HG03175 (cell line): ENCODE data around the gene MAGI3.
"Not testable (repeated sequence)": the region's sequence is repeated elsewhere in the genome, so short reads cannot be mapped to it uniquely, and the experiment has no call there.

Source experiments
- ATAC-seq: cut with Tn5 transposase; IDR thresholded peaks from one replicate; pipeline ENCODE4 v1.9.1; 2021; ENCODE audit warnings: mild to moderate bottlenecking, moderate library complexity; ENCODE audit not compliant: unreplicated experiment

Gene MAGI3

DNA sequence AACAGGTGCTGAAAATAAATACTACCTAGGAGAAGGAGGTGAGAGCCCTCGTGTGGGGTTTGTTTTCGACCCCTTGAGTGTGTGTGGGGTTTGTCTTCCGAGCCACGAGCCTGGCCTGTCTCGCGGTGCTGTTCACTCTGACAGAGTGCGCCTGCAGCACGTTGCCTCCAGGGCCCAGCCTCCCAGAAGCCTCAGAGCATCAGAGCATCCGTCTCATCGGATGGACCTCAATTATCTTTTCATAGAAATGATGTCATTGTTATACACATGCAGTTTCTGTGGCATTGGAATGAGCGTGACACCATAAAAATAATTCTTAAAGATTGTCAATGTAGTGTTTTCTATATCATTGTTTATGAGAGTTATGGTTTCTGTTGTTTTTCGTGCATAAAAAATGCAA is 119.5 kb downstream of the MAGI3 start:
- not testable (repeated sequence) for ATAC-seq

DNA sequence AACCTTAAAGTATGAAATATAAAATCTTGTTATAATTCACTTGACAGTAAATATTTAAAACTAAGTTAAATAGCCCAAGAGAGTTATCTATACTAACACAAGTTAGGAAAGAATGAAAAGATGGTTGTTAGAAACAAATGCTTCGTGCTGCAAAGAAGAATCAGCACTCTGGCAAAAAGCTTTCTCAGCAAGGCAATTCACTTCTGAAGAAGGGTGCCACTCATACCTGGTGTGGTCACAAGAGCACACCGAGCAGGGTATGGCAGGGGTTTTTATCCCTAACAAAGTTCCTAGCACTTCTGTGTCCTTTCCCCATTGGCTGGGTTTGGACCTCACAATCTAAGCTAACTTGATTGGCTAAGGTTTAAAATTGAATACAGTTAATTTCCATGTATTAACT is 121.0 kb downstream of the MAGI3 start:
- no peak for ATAC-seq

DNA sequence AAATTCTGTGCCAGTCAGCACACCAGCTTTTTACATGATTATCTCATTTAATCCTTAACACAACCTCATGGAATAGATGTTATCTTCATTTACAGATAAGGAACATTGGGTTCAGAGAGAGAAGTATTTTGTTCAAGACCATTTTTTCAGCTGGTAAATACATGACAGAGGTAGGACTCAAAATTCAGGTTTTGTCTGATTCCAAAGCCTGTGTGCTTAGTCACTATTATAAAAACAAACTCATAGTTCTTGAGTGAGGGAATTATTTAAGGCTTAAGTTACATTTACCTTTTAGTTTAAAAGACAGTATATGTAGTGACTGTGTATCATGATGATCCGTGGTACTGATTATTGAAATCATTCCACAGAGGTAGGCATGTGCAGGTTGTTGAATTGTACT is 125.2 kb downstream of the MAGI3 start:
- ATAC-seq, result no peak

DNA sequence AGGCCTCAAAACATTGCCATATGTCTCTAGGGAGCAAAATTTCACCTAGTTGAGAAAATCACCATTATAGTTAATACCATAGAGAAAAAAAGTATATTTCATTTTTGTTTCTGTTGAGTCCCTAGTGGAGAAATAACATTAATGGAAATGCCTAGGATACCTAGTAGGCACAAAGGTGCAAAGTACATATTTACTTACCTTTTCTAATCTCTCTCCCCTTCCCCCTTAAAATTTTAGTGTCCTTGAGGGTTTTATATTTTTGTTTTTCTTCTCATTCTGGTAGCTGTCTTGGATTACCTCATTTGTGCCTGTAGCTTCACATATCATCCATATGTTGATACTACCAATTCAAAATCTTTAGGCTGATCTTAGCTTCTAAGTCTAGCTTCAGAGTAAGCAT is 127.0 kb downstream of the MAGI3 start:
- no peak for ATAC-seq

DNA sequence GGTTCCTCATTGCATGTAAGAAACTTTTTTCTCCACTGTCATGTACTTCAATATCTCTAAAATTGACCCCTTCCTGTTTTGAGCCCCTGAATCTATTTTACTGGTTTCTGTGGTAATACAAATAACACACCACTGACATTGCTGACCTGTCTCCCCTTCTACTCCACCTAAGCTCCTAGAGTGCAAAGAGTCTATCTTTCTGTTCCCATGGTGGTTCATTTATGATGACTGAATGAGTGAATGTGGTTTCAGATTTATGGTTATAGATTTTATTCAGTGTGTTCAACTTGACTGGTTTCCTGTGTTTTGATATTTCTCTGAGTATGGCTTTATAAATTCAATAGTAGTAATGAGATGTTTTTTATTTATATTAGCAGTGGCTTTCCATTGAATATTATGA is 127.7 kb downstream of the MAGI3 start:
- ATAC-seq, result no peak

DNA sequence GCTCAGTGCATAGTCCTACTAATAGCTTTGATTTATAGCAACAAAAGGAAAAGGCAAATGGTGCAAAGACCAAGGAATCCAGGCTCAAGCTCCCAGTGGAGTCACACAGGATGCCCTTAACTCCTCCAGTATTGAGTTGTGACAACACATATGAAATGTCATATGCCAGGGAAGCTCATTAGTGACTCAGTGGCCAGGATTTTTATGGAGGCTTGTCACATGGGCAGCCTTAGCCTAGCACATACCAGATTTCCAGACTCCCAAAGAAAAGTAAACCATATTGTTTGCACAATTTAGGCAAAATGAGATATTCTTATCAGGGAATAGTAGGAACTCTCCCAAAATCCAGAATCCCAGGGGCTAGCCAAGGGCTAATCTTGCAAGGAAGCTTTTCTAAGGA is 129.2 kb downstream of the MAGI3 start:
- ATAC-seq, result no peak

DNA sequence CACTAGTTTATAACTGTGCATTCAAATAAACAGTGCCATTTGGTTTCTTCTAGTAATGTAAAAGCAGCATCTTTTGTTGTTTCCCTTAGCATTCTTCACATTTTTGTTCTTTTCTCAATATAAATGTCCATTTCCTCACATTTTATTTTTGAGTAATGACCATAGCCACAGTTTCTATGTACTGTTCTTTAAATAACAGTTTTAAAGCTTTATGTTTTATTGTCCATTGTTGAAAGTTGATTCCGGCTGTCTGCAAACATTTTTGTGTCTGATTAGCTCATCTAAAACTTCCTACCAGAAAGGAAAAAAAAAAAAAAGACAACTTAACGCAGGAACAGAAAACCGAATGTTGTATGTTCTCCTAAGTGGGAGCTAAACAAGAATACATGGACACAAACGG is 139.7 kb downstream of the MAGI3 start:
- no peak for ATAC-seq

DNA sequence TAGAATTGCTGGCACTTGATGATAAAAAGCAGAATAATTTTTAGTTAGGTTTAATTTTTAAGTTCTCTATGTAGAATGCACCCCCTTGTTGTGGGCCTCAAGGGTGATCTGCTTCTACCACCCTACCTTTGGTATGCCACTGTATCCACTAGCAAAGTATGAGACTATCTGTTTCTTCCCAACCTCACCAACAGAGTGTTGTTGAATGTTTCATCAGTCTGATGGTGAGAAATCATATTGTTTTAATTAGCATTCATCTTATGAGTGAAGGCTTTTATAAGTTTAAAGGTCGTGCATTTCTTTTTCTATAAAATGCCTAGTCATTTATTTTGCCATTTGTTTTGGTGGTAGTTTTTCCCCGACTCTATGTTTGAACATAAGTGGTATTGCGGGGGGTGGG is 141.0 kb downstream of the MAGI3 start:
- ATAC-seq, result no peak

DNA sequence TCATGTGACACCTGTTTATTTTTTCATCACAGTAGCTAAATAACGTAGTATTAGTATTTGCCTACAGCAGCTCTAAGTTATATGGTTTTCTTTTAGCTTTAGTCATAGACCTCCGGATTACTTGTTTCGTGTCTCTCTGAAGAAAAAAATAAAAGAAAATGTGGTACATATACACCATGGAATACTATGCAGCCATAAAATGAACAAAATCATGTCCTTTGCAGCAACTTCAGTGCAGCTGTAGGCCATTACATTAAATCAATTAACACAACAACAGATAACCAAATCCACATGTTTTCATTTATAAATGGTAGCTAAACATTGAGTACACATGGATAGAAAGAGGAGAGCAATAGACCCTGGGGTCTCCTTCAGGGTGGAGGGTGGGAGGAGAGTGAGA is 142.7 kb downstream of the MAGI3 start:
- ATAC-seq, result no peak

DNA sequence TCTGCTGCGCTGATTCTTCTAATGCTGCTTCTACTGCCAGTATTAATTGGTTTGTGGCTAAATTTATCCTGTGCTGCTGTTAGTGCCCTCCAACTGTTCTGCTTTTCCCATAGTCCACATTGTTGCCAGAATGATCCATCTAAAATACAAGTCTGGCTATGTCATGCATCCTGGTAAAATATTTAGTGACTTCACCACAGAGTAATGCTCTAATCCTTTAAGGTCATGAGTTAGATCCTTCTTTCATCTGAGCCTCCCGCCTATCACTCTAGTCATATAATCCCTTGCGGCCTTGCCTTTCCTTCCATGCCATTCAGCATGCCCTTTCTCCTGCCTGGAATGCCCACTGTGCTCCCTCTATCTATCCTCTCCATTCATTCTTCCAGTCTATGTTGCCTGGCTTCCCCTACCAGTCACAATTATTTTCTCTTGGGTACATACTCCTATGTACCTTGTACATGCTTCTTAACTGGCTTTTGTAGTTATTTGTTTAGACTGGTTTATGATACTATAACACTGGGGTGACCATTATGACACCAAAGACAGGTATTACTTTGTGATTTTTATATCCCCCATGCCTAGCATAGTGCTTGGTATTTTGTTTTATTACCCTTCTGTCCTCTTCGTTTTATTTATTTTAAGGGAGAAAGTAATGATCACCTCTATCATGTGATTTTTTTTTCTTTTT is 144.0 kb downstream of the MAGI3 start:
- ATAC-seq, result no peak

DNA sequence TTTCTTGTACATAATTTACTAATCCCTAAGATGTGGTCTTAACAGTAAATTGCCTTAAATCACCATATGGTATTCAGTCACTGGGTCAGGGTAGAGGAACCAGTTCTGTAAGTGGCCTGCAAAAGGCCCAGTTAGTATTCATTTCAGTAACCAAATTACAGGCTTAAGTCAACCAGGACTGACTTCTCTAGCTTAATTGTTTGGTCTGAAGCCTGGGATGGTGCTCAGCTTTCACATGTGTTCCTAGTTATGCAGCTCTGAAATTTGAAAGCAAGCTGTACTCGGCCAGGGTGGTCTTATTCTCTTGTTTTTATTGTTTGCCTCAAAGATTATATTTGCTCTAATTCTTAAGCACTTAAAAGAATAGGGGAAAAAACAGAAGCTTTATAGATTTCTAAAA is 144.6 kb downstream of the MAGI3 start:
- ATAC-seq, result no peak

DNA sequence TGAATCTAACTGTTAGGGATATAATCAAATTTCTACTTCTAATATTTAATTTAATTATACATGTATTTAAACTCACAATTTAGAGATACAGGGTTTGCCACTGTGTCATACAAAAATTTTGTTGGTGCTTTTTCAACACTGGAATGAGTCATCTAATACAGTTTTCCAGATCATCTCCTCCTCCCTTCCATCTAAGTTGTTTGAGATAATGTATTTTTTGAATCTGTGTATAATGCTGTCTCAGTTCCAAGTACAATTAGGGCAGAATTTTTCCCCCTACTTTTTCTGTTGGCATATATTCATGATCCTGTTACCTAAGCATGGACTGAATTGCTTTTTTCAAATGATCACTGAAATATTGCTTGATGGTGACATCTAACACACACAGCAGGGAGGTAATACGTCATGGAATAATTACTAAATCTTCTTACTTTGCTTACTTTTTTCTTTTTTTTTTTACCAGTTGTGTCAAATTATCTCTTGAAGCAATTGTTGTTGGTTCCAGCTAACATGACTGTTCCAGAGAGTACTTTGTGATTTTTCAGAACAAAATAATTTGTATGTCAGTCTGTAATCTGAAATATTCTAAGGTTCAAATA is 146.0 kb downstream of the MAGI3 start:
- no peak for ATAC-seq

DNA sequence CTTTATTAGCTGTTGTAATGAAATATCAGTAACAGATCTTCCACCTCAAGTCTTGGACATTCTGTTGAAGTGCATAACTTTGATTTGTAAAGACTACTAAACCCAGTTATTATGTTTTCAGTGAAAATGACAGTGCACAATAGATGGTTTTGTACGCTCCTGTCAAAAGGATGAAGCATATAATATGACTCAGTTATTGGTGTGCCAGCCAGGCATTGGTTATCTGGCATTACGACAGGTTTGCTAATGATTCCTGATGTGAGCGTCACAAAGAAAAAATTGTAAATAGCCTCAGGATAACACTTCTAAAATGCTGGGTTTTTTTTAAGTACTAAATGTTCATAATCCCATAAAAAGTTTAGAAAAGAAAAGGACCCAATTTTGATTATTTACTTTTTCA is 147.9 kb downstream of the MAGI3 start:
- ATAC-seq, result no peak

DNA sequence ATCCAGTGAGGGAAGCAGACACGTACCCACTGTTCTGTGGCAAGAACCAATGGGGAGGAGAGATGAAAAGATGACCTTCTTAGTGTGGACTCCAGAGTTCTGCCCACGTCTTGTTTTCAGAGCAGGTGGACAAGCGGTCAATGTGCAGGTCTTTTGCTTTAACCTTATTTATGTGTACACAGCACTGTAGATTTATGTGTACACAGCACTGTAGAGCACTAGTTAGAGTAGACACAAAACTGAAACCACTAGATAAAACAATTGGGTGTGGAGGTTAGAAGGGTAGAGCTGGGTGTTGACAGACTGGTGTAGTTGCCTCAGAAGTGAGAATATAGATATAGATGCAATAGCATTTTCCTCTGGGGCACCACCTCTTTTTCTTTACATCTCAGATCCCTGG is 150.0 kb downstream of the MAGI3 start:
- no peak for ATAC-seq

DNA sequence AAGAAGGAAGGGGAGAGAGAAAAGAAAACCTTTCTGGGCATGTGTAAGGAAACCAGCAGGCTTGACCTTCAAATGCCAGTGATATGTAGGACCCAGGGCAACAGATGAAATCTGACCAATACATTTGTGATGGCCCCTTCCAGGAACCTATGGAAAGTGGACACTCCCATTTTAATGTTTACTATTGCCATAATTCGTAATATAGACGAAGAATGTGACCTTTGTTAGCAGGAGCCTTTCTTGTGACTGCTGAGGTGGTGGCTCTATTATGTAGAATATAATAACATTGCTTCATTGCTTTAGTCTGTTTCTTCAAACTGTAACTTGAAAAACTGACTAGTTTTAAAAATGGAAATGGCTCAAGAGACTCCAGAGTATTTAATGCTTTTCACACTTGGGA is 150.8 kb downstream of the MAGI3 start:
- ATAC-seq, result no peak

DNA sequence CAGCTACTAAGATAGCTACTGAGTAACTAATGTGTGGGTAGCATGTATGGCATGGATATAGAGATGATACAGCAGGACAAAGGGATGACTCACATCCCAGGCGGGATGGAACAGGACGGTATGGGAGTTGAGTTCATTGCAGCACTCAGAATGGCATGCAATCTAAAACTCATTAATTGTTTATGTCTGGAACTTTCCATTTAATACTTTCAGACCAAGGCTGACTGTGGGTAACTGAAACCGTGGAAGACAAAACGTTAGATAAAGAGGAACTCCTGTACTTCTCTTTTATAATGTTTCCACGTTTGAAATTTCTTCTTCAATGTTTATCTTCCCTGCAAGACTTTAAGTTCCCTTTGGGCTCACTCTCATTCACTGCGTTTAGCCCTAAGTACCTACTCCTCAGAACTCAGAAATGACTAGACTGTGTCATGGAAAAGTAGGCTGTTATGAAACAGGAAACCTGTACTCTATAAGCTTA is 151.9 kb downstream of the MAGI3 start:
- ATAC-seq, result no peak

DNA sequence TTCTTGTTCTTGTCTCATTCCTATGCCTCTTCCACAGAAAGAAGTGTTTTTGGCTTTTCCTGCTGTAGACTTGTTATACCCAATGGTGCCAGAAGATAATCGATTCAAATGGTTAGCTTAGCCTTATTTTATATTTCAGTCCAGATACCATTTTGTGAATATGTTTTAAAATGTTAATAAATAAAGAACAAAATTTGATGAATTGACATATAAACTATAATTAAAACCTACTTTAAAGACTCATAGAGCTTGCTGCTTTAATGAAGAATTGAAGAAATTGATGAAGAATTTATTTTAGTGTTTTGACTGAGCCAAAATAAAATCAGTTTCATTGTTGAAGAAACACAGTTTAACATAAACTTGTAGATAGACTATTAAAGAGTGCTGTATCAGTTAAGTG is 152.8 kb downstream of the MAGI3 start:
- no peak for ATAC-seq

DNA sequence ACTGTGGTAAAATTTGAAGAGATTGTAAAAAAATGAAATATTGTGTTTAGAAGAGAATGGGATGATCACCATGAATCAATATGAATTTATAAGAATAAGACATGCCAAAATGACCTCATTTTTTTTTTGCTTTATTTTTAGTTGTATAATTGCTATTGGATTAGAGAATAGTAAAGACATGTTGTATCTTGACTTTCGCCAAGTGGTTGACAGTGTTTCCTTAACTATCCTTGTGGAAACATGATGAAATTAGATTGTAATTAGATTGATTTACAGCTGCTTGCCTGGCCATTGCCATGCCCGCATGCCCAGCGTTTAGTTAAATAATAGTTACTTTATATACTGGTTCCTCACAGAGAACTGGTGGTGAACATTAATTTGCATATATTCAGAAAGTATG is 154.9 kb downstream of the MAGI3 start:
- no peak for ATAC-seq

DNA sequence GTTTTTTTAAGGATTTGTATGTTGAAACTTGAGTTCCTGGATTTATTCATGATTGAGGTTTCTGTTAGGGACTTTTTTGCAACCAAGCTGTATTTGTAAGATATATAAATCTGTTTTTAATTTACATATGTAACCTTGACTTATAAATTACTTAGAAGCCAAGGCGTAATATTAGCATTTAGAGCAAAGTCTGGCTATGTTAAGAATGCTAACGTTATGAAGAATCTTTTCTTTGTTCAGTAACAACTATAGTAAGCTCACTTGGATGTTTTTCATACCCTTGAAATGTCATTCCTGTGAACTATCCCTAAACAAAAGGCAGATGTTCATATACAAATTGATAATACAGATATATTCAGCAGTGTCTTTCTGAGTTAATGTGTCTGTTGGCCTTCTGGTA is 155.3 kb downstream of the MAGI3 start:
- ATAC-seq, result no peak

DNA sequence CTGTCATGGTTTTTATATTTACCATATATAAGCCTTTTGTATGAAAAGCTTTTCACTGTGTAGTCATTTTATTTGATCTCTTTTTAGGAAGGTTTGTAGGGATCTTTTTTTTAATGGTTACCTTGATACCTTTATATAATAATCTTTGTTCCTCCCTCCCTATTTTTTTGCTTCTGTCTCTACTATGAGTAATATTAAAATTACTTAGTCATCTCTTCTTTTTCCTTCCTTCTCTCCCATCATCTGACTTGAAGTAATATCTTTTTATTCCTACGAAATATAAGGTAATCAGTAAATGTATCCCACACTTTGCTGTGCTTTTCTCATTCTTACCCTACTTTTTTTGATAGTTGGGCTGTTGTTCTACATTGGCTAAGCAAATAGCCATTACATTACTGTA is 161.4 kb downstream of the MAGI3 start:
- no peak for ATAC-seq

DNA sequence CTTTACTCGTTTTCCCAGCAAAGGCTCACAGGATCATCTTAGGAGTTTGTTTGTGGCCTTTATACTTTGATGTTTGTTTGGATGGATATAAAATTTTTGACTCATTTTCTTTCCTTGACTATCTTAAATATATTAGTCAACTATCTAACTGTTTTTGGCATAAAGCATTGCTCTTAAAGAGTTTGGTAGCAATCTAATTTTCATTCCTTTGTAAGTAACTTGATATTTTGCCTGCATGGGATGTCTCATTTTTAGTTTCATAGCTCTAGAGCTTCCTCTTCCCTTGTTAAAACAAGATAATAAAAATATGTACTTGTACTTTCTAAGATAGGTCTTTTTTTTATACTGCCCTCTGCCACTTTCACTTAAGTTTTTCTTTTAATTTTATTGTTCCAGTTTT is 161.9 kb downstream of the MAGI3 start:
- ATAC-seq, result no peak

DNA sequence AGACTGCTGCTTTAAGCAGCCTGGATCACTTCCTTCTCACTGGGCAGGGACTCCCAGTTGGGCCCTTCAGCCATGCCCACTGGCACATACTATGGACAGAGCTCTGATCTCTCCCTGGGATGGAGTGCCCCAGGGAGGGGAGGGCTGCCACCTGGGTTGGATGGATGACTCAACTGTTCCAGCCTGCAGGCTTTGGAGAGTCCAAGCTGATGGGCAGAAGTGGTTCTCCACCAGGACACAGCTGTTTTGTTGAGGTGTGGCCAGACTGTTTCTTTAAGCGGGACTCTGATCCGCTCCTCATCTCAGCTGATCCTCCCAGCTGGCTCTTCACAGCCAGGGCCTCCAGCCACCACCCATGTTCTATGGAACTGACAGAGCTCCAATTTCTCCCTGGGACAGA is 166.9 kb downstream of the MAGI3 start:
- ATAC-seq, result no peak

DNA sequence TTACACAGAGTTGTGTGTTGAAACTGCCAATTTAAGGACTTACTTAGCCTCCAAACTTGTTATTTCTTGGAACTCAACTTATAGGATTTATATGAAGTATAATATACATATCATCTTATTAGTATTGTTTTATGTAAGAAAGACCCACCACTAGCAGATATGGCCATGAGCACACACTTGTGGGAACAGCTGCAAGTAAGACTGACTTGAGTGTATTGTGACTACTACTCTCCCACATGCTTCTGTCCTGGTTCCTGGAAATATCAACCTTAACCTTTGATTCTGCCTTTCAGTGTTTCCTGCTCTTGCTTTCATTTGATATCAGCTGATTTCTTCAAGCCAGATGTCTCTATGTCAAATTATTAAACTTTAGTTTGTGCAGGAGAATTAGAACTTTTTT is 175.3 kb downstream of the MAGI3 start:
- ATAC-seq, result no peak
